A204.1 (cell line): Measurements from ENCODE around the gene MUC5B.
"Not testable (repeated sequence)": the region's sequence is repeated elsewhere in the genome, so short reads cannot be mapped to it uniquely, and the experiment has no call there.

Source experiments
- FAIRE-seq: peaks from 2 replicates; lab custom pipeline; 2012; peaks lifted over from hg19 to GRCh38; lab: Jason Lieb, UNC

MUC5B gene

DNA sequence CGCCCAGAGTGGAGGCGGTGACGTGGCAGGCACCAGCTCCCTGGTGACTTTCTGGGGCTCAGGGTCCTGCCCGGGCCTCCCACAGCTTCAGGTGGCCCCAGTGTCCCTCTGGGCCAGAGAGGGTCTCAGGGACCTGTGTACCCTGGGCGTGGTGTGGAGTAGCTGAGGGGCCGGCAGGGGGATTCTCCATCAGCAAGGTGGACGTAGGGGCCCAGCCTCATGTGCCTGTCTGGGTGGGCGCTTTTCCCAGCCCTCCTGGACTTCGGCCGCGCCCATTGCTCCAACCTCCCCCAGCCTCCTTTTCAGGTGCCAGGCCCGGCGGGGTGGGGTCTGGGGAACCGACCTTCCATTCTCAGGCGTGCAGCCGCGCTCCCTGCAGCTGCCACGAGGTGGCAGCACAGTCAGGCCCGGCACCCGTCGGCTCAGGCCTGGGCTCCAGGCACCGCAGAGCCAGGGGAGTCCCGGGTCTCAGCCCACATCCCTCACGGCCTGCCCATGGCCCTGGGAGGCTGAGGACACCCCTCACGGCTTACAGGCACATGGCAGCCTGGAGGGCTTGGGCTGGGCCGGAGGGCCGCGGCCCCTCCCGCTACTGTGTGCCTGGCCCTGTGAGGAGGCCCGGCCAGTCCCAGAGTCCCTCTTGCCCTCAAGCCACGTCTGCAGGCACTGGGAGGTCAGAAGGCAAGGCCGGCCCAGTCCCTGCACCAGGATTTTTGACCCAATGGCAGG, 19.9 kb upstream of the MUC5B start:
- no peak for FAIRE-seq

GRCh38 chr11:1203505-1204271, 19.2 kb upstream of the MUC5B start:
- no peak for FAIRE-seq

DNA sequence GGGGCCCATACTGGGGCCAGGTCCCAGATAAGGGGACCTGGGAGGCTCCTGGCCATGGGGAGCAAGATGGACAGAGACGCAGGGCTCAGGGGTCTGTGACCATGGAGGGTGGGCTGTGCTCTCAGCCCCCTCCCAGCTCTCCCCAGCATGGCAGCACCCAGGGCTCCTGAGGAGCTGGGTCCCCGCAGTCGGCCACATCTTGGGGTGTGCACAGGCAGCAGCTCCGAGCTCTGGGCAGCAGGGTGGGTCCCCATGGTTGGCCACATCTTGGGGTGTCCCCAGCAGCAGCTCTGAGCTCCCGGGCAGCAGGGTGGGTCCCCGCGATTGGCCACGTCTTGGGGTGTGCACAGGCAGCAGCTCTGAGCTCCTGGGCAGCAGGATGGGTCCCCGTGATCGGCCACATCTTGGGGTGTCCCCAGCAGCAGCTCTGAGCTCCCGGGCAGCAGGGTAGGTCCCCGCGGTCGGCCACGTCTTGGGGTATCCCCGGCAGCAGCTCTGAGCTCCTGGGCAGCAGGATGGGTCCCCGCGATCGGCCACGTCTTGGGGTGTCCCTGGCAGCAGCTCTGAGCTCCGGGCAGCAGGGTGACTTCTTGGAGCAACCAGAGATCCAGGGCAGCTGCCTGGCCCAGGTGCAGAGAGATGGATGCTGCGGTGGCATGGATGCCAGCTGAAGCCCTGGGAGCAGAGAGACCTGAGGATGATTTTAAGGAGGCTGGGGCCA, 18.3 kb upstream of the MUC5B start:
- no peak for FAIRE-seq

- no peak for FAIRE-seq
Observed at GRCh38 chr11:1205121-1205986, 17.5 kb upstream of the MUC5B start.

- FAIRE-seq: no peak
Observed at GRCh38 chr11:1205987-1206331, 16.9 kb upstream of the MUC5B start.

DNA sequence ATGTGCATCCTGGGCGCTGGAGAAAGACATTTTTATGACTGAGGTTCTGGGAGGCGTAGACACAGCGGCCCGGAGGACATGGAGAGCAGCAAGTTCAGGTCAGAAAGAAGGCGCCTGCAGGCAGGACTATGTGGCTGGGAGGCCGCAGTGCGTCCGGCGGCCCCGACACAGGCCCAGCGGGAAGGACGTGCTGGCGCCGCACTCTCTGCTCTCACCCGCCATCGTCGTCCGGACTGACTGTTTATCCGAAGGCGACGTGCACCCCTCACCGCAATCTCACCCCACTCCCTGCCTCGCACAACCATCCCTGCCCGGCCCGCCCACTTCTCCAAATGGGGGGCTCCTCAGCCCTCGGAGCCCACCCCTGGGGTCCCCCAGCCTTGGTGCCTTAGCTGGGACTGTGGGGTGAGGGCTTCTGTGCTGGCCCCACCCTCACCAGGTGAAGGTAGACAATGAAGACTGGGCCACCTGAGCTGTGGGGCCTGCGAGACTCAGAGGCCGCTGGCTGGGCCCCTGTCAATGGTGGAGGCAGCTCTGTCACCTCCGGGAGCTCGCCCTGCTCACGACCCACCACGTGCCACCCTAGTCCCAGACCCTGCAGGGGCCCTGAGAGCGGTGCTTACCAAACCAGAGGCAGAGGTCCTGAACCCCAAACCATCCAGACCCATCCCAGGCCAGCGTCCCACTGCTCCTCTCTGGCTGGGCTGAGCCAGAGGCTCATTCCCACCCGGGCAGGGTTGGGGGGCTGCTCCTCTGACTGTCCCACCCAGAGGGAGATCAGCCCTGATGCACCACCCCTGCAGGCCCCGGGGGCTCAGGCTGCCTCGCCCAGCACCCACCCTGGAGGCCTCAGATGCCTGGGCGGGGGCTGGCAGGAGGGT, 16.2 kb upstream of the MUC5B start:
- FAIRE-seq: no peak

- FAIRE-seq: no peak
Observed at GRCh38 chr11:1207401-1208143, 15.3 kb upstream of the MUC5B start.

DNA sequence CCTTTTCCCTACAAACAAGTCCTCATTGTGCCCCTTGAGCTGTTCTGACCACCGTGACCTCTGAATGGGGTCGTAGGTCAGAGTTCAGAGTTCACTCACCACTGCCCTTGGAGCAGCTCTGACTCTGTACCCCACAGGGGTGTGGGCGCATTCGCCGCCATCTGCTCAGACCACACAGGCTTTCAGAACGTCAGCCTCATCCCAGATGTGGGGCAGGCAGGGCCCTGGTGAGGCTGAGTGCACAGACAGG, 14.8 kb upstream of the MUC5B start:
- FAIRE-seq: no peak

- FAIRE-seq: no peak
Observed at GRCh38 chr11:1208394-1209261, 14.2 kb upstream of the MUC5B start.

GRCh38 chr11:1209371-1210057, 13.4 kb upstream of the MUC5B start:
- no peak for FAIRE-seq

- no peak for FAIRE-seq
Observed at GRCh38 chr11:1211838-1212237, 11.0 kb upstream of the MUC5B start.

- not testable (repeated sequence) for FAIRE-seq
Observed at GRCh38 chr11:1215826-1216225, 7.0 kb upstream of the MUC5B start.

- FAIRE-seq: no peak
Observed at GRCh38 chr11:1217151-1217550, 5.7 kb upstream of the MUC5B start.

GRCh38 chr11:1218256-1218787, 4.5 kb upstream of the MUC5B start:
- no peak for FAIRE-seq

DNA sequence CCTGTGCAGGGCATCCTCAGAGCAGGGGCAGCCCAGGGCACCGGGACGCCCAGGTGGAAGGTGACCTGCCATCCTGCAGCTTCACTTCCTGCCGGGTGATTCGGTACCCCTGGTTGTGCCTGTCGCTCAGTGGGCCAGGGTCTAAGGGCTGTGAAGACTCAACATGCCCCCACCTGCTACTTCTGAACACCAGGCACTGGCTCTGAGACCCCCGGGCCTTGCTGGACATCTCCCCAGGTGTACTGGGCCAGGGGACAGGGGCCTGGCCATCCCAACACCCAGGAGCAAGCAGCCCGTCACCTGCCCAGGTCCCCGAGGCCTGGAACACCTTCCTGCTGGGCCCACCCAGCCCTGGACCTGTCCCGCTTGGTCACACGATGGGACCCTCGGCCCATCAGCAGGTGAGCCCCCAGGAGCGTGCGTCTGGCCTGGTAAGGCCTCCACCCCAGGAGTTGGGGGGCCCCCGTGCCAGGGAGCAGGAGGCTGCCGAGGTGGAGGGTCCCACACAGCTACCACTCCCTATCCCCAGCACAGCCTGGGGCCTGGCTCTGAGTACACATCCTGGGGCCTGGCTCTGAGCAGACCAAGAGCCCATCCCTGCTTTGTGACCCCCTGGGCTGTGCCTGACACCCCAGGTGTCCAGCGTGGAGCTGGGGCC, 3.9 kb upstream of the MUC5B start:
- no peak for FAIRE-seq

- no peak for FAIRE-seq
Observed at GRCh38 chr11:1219446-1219833, 3.4 kb upstream of the MUC5B start.

- no peak for FAIRE-seq
Observed at GRCh38 chr11:1219834-1220815, 2.7 kb upstream of the MUC5B start.
